Thyroid gland (tissue), 4 donors: ENCODE measurements around the gene SIRPB1. TPM values are rescaled to one million over a fixed set of nuclear protein-coding genes. Genes with fewer than 3 reads are reported as not detected.
"Not testable (repeated sequence)": the region's sequence is repeated elsewhere in the genome, so short reads cannot be mapped to it uniquely, and the experiment has no call there.

Experiments used
- DNase-seq, 2 donors: peaks; one replicate each; pipeline ENCODE4 v3.0.0-alpha.2; 2019
- H3K27ac ChIP-seq, 3 donors: fragments of 200-600 bp; sonication (generic); 1 replicate in 2 of 3; 2 replicates in 1 of 3; pipeline ENCODE4 v1.5.1; 2016 to 2019; ENCODE audit warnings: mild to moderate bottlenecking in 1 of 3, moderate library complexity in 1 of 3
- H3K27me3 ChIP-seq: fragments of 200-600 bp; sonication (generic); one replicate; pipeline ENCODE4 v1.5.1; 2019
- H3K36me3 ChIP-seq, 2 donors: fragments of 200-600 bp; sonication (generic); one replicate each; pipeline ENCODE4 v1.5.1; 2016 to 2019
- H3K4me1 ChIP-seq, 2 donors: fragments of 200-600 bp; sonication (generic); one replicate each; pipeline ENCODE4 v1.5.1; 2017 to 2019
- H3K4me3 ChIP-seq, 3 donors: fragments of 200-600 bp; sonication (generic); replicated peaks in 1 of 3; 1 replicate in 2 of 3; 2 replicates in 1 of 3; pipeline ENCODE4 v1.5.1; 2016; ENCODE audit warnings: mild to moderate bottlenecking in 1 of 3
- H3K9me3 ChIP-seq: fragments of 200-600 bp; sonication (generic); one replicate; pipeline ENCODE4 v1.5.1; 2017
- CTCF ChIP-seq, 6 experiments: fragments of 200-600 bp in 3 of 6; fragments of 450-650 bp in 3 of 6; sonication (generic) in 3 of 6; IDR thresholded peaks; one replicate each; pipeline ENCODE4 v1.5.1; 2016 to 2019; ENCODE audit warnings: antibody characterized with exemption in 6 of 6, mild to moderate bottlenecking in 2 of 6, inconsistent platforms in 1 of 6, moderate library complexity in 1 of 6
- POLR2A ChIP-seq, 2 donors: fragments of 450-650 bp; IDR thresholded peaks; one replicate each; pipeline ENCODE4 v1.6.1; 2017; ENCODE audit warnings: antibody characterized with exemption in 2 of 2, mild to moderate bottlenecking in 2 of 2, moderate library complexity in 1 of 2
- WGBS, 2 donors: methylation state at CpG; one replicate each; pipeline ENCODE4 v1.1.5; 2017; 5-methylcytosine and 5-hydroxymethylcytosine counted together
- intact Hi-C: fragments of 100-400 bp; cut with DNase I; formaldehyde crosslinking; loops from one replicate; pipeline ENCODE4 v1.15.1; 2023
- small RNA-seq: library from RNA; depleted of rRNA; stranded (forward); fragments of <200 nt; gene quantifications from one replicate; pipeline ENCODE3, GENCODE V24; 2016
- total RNA-seq, 4 donors: library from RNA; depleted of rRNA; stranded (reverse); fragments of >200 nt; gene quantifications; one replicate each; pipeline ENCODE4 v1.2.3, GENCODE V29; 2016

SIRPB1 gene
- total RNA-seq, 4 donors from 2014 or later = 0.54 to 5.8 (median 3.2) TPM; not detected in 1

DNA sequence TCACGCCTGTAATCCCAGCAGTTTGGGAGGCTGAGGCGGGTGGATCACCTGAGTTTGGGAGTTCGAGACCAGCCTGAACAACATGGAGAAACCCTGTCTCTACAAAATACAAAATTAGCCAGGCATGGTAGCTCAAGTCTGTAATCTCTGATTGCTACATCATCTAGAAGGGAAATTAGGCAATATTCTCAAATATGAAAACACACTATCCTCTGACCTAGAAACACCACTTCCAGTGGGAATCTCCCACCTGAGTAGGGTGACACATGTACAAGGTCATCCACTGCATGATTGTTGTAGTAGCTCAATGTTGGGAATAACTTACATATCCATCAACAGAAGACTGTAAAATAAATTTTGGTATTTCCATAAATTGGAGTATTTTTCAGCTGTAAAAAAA is 43.2 kb downstream of the SIRPB1 start:
- Histone ChIP-seq H3K36me3 (no peaks in the 10 kb centered on the region), H3K4me1 (no peaks in the 10 kb centered on the region), H3K9me3 (no peaks in the 10 kb centered on the region), H3K27me3 (no peaks in the 10 kb centered on the region), H3K4me3 (no peak overlapping the region), H3K27ac (no peak overlapping the region)
- WGBS, 2 donors = 87 to 91% methylated on average over 3 of the region's 3 CpGs
- intact Hi-C loops = no loop called here
- TF ChIP-seq CTCF (IDR thresholded peaks at IDR 0.05) (no peak), POLR2A (IDR thresholded peaks at IDR 0.05) (no peak)
- no peak for DNase-seq

GRCh38 chr20:1576003-1576402 is 43.8 kb downstream of the SIRPB1 start:
- H3K27ac ChIP-seq, intact Hi-C loops: not testable (repeated sequence)

GRCh38 chr20:1571583-1571982 is 48.2 kb downstream of the SIRPB1 start:
- DNase-seq, H3K9me3 ChIP-seq, H3K27me3 ChIP-seq, H3K36me3 ChIP-seq, H3K4me1 ChIP-seq, intact Hi-C loops, H3K4me3 ChIP-seq, H3K27ac ChIP-seq: not testable (repeated sequence)
- 92% methylated on average over 2 of the region's 8 CpGs; no CpG with 5 or more reads in 1 of the 2 donors for WGBS, 2 donors

More at GRCh38 chr20:1576003-1576402, 43.8 kb downstream of the SIRPB1 start:
- not testable (repeated sequence) for DNase-seq, H3K9me3 ChIP-seq, H3K36me3 ChIP-seq, H3K4me3 ChIP-seq, H3K27me3 ChIP-seq, H3K4me1 ChIP-seq
- no CpG with 5 or more reads among the region's 1 CpG for WGBS, 2 donors

Small RNAs within 50 kb of the gene (small RNA-seq; reads per million reads assigned to genes)
- not detected for gene RN7SL561P

Other genes starting within 250 kb of the SIRPB1 start
- gene FKBP1A, start 227.0 kb downstream of the SIRPB1 start, total RNA-seq = 100 to 1,000 TPM; 142 to 272 (median 189) TPM
- 10 to 100 TPM; 42.2 to 51.3 (median 48.8) TPM for gene NSFL1C, start 153.2 kb downstream of the SIRPB1 start, total RNA-seq
- 1 to 10 TPM; 1.3 to 4.5 (median 2.3) TPM for gene SIRPB2, start 128.6 kb downstream of the SIRPB1 start, total RNA-seq
- not detected for gene SIRPD, start 62.3 kb downstream of the SIRPB1 start, total RNA-seq
- gene SIRPG, start 37.8 kb upstream of the SIRPB1 start, total RNA-seq = not detected